GM12872 (cell line): Measurements from ENCODE around the gene TAF10.

Experiments used
- CTCF ChIP-seq: IDR thresholded peaks from 3 replicates; pipeline ENCODE4 v1.5.1; 2011; ENCODE audit warnings: low read depth, mild to moderate bottlenecking, low read length, moderate library complexity; ENCODE audit not compliant: insufficient read depth

Gene TAF10

GRCh38 chr11:6612213-6613041 is at the start of gene TAF10:
Gene TAF10 (minus strand): TSS chr11:6612216. CDS start chr11:6612189, 27 bp downstream.
- peak; percentile 72 for TF ChIP-seq CTCF

- no peak for TF ChIP-seq CTCF
Observed at GRCh38 chr11:6660712-6661111, 48.7 kb upstream of the TAF10 start.

- no peak for TF ChIP-seq CTCF
Observed at GRCh38 chr11:6658647-6659046, 46.6 kb upstream of the TAF10 start.

GRCh38 chr11:6657346-6657745 is 45.3 kb upstream of the TAF10 start:
- TF ChIP-seq CTCF = no peak

GRCh38 chr11:6656936-6657335 is 44.9 kb upstream of the TAF10 start:
- no peak for TF ChIP-seq CTCF

GRCh38 chr11:6656584-6656915 is 44.5 kb upstream of the TAF10 start:
- TF ChIP-seq CTCF = no peak

- TF ChIP-seq CTCF = no peak
Observed at GRCh38 chr11:6655790-6656583, 44.0 kb upstream of the TAF10 start, which contains the start of gene DCHS1. Gene DCHS1 (minus strand): TSS chr11:6655809. CDS start chr11:6641613, 14,196 bp downstream.
